Hepatocyte (in vitro differentiated cells): ENCODE data around the gene FOXO1. TPM values are rescaled to one million over a fixed set of nuclear protein-coding genes. Genes with fewer than 3 reads are reported as not detected.
A peak's percentile ranks its signal among the peaks of the same experiment; 100 is the strongest.

Experiments
- DNase-seq: peaks from one replicate; pipeline ENCODE4 v3.0.0-alpha.2; 2016; ENCODE audit warnings: low spot score
- H2AFZ ChIP-seq: fragments of 200-600 bp; sonication (generic); 2 replicates; pipeline ENCODE4 v1.6.0; 2016; ENCODE audit warnings: antibody characterized with exemption, mild to moderate bottlenecking
- H3K27ac ChIP-seq: fragments of 200-600 bp; sonication (generic); 2 replicates; pipeline ENCODE4 v1.5.1; 2016; ENCODE audit warnings: mild to moderate bottlenecking
- H3K27me3 ChIP-seq: fragments of 200-600 bp; sonication (generic); 2 replicates; pipeline ENCODE4 v1.6.1; 2016
- H3K36me3 ChIP-seq: fragments of 200-600 bp; sonication (generic); replicated peaks from 2 replicates; pipeline ENCODE4 v1.5.1; 2016; ENCODE audit warnings: low read depth; ENCODE audit not compliant: insufficient read depth
- H3K4me1 ChIP-seq: fragments of 200-600 bp; sonication (generic); 2 replicates; pipeline ENCODE4 v1.5.1; 2016; ENCODE audit warnings: mild to moderate bottlenecking, moderate library complexity; ENCODE audit not compliant: insufficient read depth
- H3K4me2 ChIP-seq: fragments of 200-600 bp; sonication (generic); 2 replicates; pipeline ENCODE4 v1.6.0; 2016
- H3K4me3 ChIP-seq: fragments of 200-600 bp; sonication (generic); 2 replicates; pipeline ENCODE4 v1.5.1; 2016; ENCODE audit warnings: mild to moderate bottlenecking
- H3K79me2 ChIP-seq: fragments of 200-600 bp; sonication (generic); 2 replicates; pipeline ENCODE4 v1.6.0; 2017; ENCODE audit warnings: mild to moderate bottlenecking
- H3K9me2 ChIP-seq: fragments of 200-600 bp; sonication (generic); replicated peaks from 2 replicates; pipeline ENCODE4 v1.6.0; 2017; ENCODE audit warnings: mild to moderate bottlenecking; ENCODE audit not compliant: insufficient read depth
- H3K9me3 ChIP-seq: fragments of 200-600 bp; sonication (generic); 2 replicates; pipeline ENCODE4 v1.5.1; 2016; ENCODE audit warnings: low read depth, mild to moderate bottlenecking
- H4K20me1 ChIP-seq: fragments of 200-600 bp; sonication (generic); 2 replicates; pipeline ENCODE4 v1.6.0; 2016; ENCODE audit warnings: mild to moderate bottlenecking; ENCODE audit not compliant: insufficient read depth, poor library complexity, severe bottlenecking
- CTCF ChIP-seq: fragments of 200-600 bp; sonication (generic); IDR thresholded peaks from 2 replicates; pipeline ENCODE4 v1.5.1; 2016; ENCODE audit warnings: antibody characterized with exemption, mild to moderate bottlenecking; ENCODE audit not compliant: poor library complexity
- EZH2 ChIP-seq: fragments of 200-600 bp; sonication (generic); IDR thresholded peaks from 2 replicates; pipeline ENCODE4 v1.6.1; 2016; ENCODE audit warnings: antibody characterized with exemption, mild to moderate bottlenecking, borderline replicate concordance
- EZH2phosphoT487 ChIP-seq: fragments of 200-600 bp; sonication (generic); IDR thresholded peaks from one replicate; pipeline ENCODE4 v1.6.1; 2018; ENCODE audit warnings: antibody characterized with exemption, mild to moderate bottlenecking, low read depth, moderate library complexity; ENCODE audit not compliant: unreplicated experiment, severe bottlenecking
- WGBS: methylation state at CpG from one replicate; pipeline ENCODE4 v1.1.6; 2016; ENCODE audit warnings: low lambda C conversion rate; ENCODE audit errors: missing lambda C conversion rate; 5-methylcytosine and 5-hydroxymethylcytosine counted together
- polyA plus RNA-seq: library from polyadenylated mRNA; unstranded; fragments of >200 nt; fragmentation: Nextera tagmentation; extraction: Ambion mirVana; gene quantifications from 2 replicates; pipeline ENCODE4 v1.2.1, GENCODE V29; 2016
- total RNA-seq: library from RNA; depleted of rRNA; stranded (reverse); fragments of >200 nt; gene quantifications from 2 replicates; pipeline ENCODE4 v1.2.3, GENCODE V29; 2014

Gene FOXO1
- total and polyA plus RNA-seq, 2 experiments from 2014 or later: 30.3 to 35.2 TPM

DNA sequence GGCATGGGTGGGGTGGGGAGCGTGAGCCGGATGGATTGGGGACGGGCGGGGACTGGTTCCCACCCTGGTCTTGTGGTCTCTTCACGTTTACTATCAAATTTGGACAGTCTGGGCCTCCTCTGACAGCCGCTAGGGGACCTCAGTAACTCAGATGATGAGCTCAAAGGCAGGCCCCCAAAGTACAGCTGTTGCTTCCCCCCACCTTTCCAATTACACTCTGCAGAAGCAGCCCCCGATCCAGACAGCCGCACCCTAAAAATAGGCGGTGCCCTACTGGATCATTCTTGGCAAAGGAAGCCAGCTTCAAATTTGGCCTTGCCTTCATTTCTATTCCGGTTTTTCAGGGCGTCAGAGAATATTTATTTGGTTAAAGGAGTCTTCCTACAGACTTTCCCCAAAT, 1.9 kb upstream of the FOXO1 start:
- H4K20me1 ChIP-seq: no peaks in the 10 kb centered on the region
- peak; percentile 39 for DNase-seq
- no peaks in the 10 kb centered on the region for H3K27me3 ChIP-seq
- peak; percentile 33 for TF ChIP-seq CTCF
- TF ChIP-seq EZH2phosphoT487: no peak
- H3K36me3 ChIP-seq: no peaks in the 10 kb centered on the region
- H3K79me2 ChIP-seq: peaks cover 13% of the 10 kb centered on the region
- 68% methylated on average over 11 of the region's 11 CpGs for WGBS
- H2AFZ ChIP-seq: no peak overlapping the region
- no peak overlapping the region for H3K4me3 ChIP-seq
- peaks cover 6% of the 10 kb centered on the region for H3K4me1 ChIP-seq
- no peak overlapping the region for H3K27ac ChIP-seq
- no peaks in the 10 kb centered on the region for H3K9me3 ChIP-seq
- peak overlapping the region; percentile 94 for H3K4me2 ChIP-seq
- no peaks in the 10 kb centered on the region for H3K9me2 ChIP-seq

DNA sequence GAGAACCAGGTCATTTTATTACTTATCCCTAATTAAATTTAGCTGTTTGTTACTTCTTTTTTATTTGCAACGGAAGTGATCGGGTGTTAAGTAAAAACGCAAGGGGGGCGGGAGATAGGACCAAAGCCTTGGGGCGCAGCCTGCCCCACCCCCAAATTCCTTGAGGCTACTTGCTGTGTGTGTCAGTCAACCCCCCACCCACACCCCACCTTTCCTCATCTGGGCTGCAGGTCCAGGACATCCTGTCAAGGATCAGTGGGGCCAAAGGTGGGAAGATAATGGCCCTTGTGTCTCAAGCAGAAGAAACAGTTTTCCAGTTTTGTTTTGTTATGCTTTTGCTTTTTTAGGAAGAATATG, 1.2 kb upstream of the FOXO1 start:
- H3K4me2 ChIP-seq: peak overlapping the region; percentile 94
- WGBS: 15% methylated on average over 5 of the region's 5 CpGs

GRCh38 chr13:40666933-40667621, 636 bp upstream of the FOXO1 start:
- Histone ChIP-seq H3K27me3 (no peaks in the 10 kb centered on the region), H4K20me1 (peaks cover 5% of the 10 kb centered on the region), H3K79me2 (peaks cover 26% of the 10 kb centered on the region), H3K27ac (peak overlapping the region; percentile 85), H2AFZ (peak overlapping the region; percentile 89), H3K9me2 (no peaks in the 10 kb centered on the region), H3K4me3 (peak overlapping the region; percentile 91), H3K4me1 (peaks cover 3% of the 10 kb centered on the region), H3K4me2 (peak overlapping the region; percentile 94), H3K9me3 (no peaks in the 10 kb centered on the region), H3K36me3 (no peaks in the 10 kb centered on the region)
- no peak for TF ChIP-seq CTCF
- no peak for TF ChIP-seq EZH2
- TF ChIP-seq EZH2phosphoT487: no peak
- 2% methylated on average over 46 of the region's 67 CpGs for WGBS
- DNase-seq: peak; percentile 77

More for the DNA sequence above, 1.2 kb upstream of the FOXO1 start:
- Histone ChIP-seq H3K79me2 (peaks cover 21% of the 10 kb centered on the region), H3K27ac (peak overlapping the region; percentile 85), H3K27me3 (no peaks in the 10 kb centered on the region), H3K4me1 (peaks cover 6% of the 10 kb centered on the region), H4K20me1 (peaks cover 2% of the 10 kb centered on the region), H3K4me3 (peak overlapping the region; percentile 91), H3K9me2 (no peaks in the 10 kb centered on the region), H3K9me3 (no peaks in the 10 kb centered on the region), H2AFZ (peak overlapping the region; percentile 89), H3K36me3 (no peaks in the 10 kb centered on the region)
- TF ChIP-seq EZH2phosphoT487 (no peak), EZH2 (no peak), CTCF (no peak)
- no peak for DNase-seq
